CD14-positive monocyte (primary cell): ENCODE data around the gene LDB3. TPM values are rescaled to one million over a fixed set of nuclear protein-coding genes. Genes with fewer than 3 reads are reported as not detected.

Source experiments
- DNase-seq, 3 donors: peaks; one replicate each; pipeline ENCODE4 v3.0.0-alpha.2; 2011 to 2022
- H2AFZ ChIP-seq: 2 replicates; pipeline ENCODE4 v1.6.0; 2012; ENCODE audit warnings: mild to moderate bottlenecking, low read depth, low read length, inconsistent platforms; ENCODE audit not compliant: insufficient read depth, poor library complexity, severe bottlenecking
- H3K27ac ChIP-seq, 2 donors: 1 replicate in 1 of 2; 2 replicates in 1 of 2; pipeline ENCODE4 v1.5.1; 2012 to 2013; ENCODE audit warnings: low read length in 2 of 2, control low read depth in 1 of 2, inconsistent platforms in 1 of 2, low read depth in 1 of 2, mild to moderate bottlenecking in 1 of 2
- H3K27me3 ChIP-seq, 2 donors: one replicate each; pipeline versions ENCODE4 v1.6.0 to v1.6.1; 2011 to 2013; ENCODE audit warnings: low read length in 2 of 2; ENCODE audit not compliant: control insufficient read depth in 2 of 2, insufficient read depth in 2 of 2
- H3K36me3 ChIP-seq, 2 donors: replicated peaks in 1 of 2; 1 replicate in 1 of 2; 2 replicates in 1 of 2; pipeline versions ENCODE4 v1.5.1 to v1.6.1; 2012 to 2013; ENCODE audit warnings: low read length in 2 of 2, control low read depth in 1 of 2, inconsistent platforms in 1 of 2, mild to moderate bottlenecking in 1 of 2; ENCODE audit not compliant: insufficient read depth in 2 of 2, control insufficient read depth in 1 of 2
- H3K4me1 ChIP-seq, 2 donors: 1 replicate in 1 of 2; 2 replicates in 1 of 2; pipeline versions ENCODE4 v1.5.1 to v1.6.1; 2012 to 2013; ENCODE audit warnings: low read length in 2 of 2, control low read depth in 1 of 2, inconsistent platforms in 1 of 2, mild to moderate bottlenecking in 1 of 2, moderate library complexity in 1 of 2; ENCODE audit not compliant: insufficient read depth in 2 of 2, control insufficient read depth in 1 of 2
- H3K4me2 ChIP-seq: replicated peaks from 2 replicates; pipeline ENCODE3; 2012; ENCODE audit warnings: low read length, moderate library complexity, mild to moderate bottlenecking; ENCODE audit not compliant: poor library complexity, severe bottlenecking; ENCODE audit errors: extremely low read depth
- H3K4me3 ChIP-seq, 3 experiments: fragments of 200-600 bp in 1 of 3; sonication (generic) in 1 of 3; replicated peaks in 1 of 3; 1 replicate in 2 of 3; 2 replicates in 1 of 3; pipeline ENCODE4 v1.5.1; 2011 to 2013; ENCODE audit warnings: low read length in 3 of 3, mild to moderate bottlenecking in 3 of 3, control low read depth in 2 of 3, low read depth in 2 of 3, inconsistent platforms in 1 of 3, moderate library complexity in 1 of 3
- H3K79me2 ChIP-seq: 2 replicates; pipeline ENCODE4 v1.6.0; 2012; ENCODE audit warnings: mild to moderate bottlenecking, control low read depth, inconsistent platforms, low read length, moderate library complexity; ENCODE audit not compliant: insufficient read depth
- H3K9ac ChIP-seq: 2 replicates; pipeline ENCODE4 v1.6.0; 2017; ENCODE audit warnings: low read length, mild to moderate bottlenecking; ENCODE audit not compliant: insufficient read depth, poor library complexity, severe bottlenecking
- H3K9me3 ChIP-seq, 2 donors: replicated peaks in 1 of 2; 1 replicate in 1 of 2; 2 replicates in 1 of 2; pipeline versions ENCODE4 v1.5.1 to v1.6.1; 2012 to 2013; ENCODE audit warnings: low read length in 2 of 2, control low read depth in 1 of 2; ENCODE audit not compliant: control insufficient read depth in 1 of 2, insufficient read depth in 1 of 2
- H4K20me1 ChIP-seq: 2 replicates; pipeline ENCODE4 v1.6.0; 2012; ENCODE audit warnings: mild to moderate bottlenecking, low read length, control low read depth, moderate library complexity; ENCODE audit not compliant: insufficient read depth
- H3K27ac Mint-ChIP-seq, 7 donors: one replicate each; pipeline ENCODE4 v1.8.0; 2020; ENCODE audit warnings: mild to moderate bottlenecking in 7 of 7, mixed read lengths in 7 of 7, moderate library complexity in 6 of 7, inconsistent platforms in 2 of 7
- H3K27me3 Mint-ChIP-seq, 3 donors: one replicate each; pipeline ENCODE4 v1.8.0; 2021 to 2022; ENCODE audit warnings: low read depth in 3 of 3, mild to moderate bottlenecking in 3 of 3, mixed read lengths in 3 of 3, moderate library complexity in 3 of 3, inconsistent platforms in 1 of 3
- H3K36me3 Mint-ChIP-seq, 2 donors: one replicate each; pipeline ENCODE4 v1.8.0; 2020; ENCODE audit warnings: mixed read lengths in 2 of 2, inconsistent platforms in 1 of 2, mild to moderate bottlenecking in 1 of 2
- H3K4me1 Mint-ChIP-seq: one replicate; pipeline ENCODE4 v1.8.0; 2020; ENCODE audit warnings: mild to moderate bottlenecking, mixed read lengths
- H3K4me3 Mint-ChIP-seq, 2 donors: one replicate each; pipeline ENCODE4 v1.8.0; 2020; ENCODE audit warnings: mild to moderate bottlenecking in 2 of 2, mixed read lengths in 2 of 2, moderate library complexity in 1 of 2
- H3K9me3 Mint-ChIP-seq, 7 donors: one replicate each; pipeline ENCODE4 v1.8.0; 2020 to 2022; ENCODE audit warnings: mixed read lengths in 7 of 7, mild to moderate bottlenecking in 6 of 7, moderate library complexity in 6 of 7, inconsistent platforms in 2 of 7
- CTCF ChIP-seq: fragments of 200-600 bp; IDR thresholded peaks from one replicate; pipeline ENCODE4 v1.8.0; 2022; ENCODE audit warnings: antibody characterized with exemption, mild to moderate bottlenecking
- WGBS: methylation state at CpG from one replicate; pipeline ENCODE4 v1.1.5; 2013; ENCODE audit warnings: missing lambda C conversion rate; ENCODE audit not compliant: insufficient coverage; 5-methylcytosine and 5-hydroxymethylcytosine counted together
- intact Hi-C, 2 donors: fragments of 100-400 bp; cut with micrococcal nuclease; formaldehyde crosslinking; loops; one replicate each; pipeline versions ENCODE4 v1.15.0 to v1.15.1; 2023
- polyA plus RNA-seq, 3 donors: library from polyadenylated mRNA; depleted of rRNA in 1 of 3; unstranded in 2 of 3; stranded (reverse) in 1 of 3; fragments of 300-500 nt in 2 of 3; fragments of >200 nt in 1 of 3; fragmentation: Illumina TruSeq in 2 of 3; gene quantifications; 1 replicate in 2 of 3; 2 replicates in 1 of 3; pipeline ENCODE4 v1.2.3, GENCODE V29; 2012 to 2021

Gene LDB3
- polyA plus RNA-seq, 3 donors: not detected

GRCh38 chr10:86708068-86708782, 39.9 kb downstream of the LDB3 start:
- Mint-ChIP-seq H3K4me3 (no peak overlapping the region), H3K9me3 (peaks cover 0 to 5% (median 0%) of the 10 kb centered on the region in 7 donors)

GRCh38 chr10:86708783-86709380, 40.6 kb downstream of the LDB3 start:
- no CpG with 5 or more reads among the region's 5 CpGs for WGBS
- H3K36me3 Mint-ChIP-seq: no peaks in the 10 kb centered on the region
- H3K4me3 Mint-ChIP-seq: no peak overlapping the region
- Histone ChIP-seq H3K27me3 (peaks cover 0 to 7% of the 10 kb centered on the region in 2 donors), H3K4me2 (no peak overlapping the region), H3K4me3 (no peak overlapping the region), H3K36me3 (no peaks in the 10 kb centered on the region), H3K79me2 (no peaks in the 10 kb centered on the region), H2AFZ (no peak overlapping the region), H3K9ac (no peak overlapping the region), H3K4me1 (peaks cover 12 to 14% of the 10 kb centered on the region in 2 donors), H4K20me1 (no peaks in the 10 kb centered on the region), H3K27ac (no peak overlapping the region), H3K9me3 (no peaks in the 10 kb centered on the region)
- intact Hi-C loops: no loop called here
- H3K27me3 Mint-ChIP-seq: peaks cover 9 to 13% (median 9%) of the 10 kb centered on the region in 3 donors
- H3K9me3 Mint-ChIP-seq: peaks cover 0 to 5% (median 0%) of the 10 kb centered on the region in 7 donors
- H3K27ac Mint-ChIP-seq: peak overlapping the region in 1 of 7 donors; percentile 25
- DNase-seq: no peak
- H3K4me1 Mint-ChIP-seq: peaks cover 11% of the 10 kb centered on the region
- no peak for TF ChIP-seq CTCF

More at GRCh38 chr10:86708068-86708782, 39.9 kb downstream of the LDB3 start:
- Histone ChIP-seq H3K9ac (no peak overlapping the region), H3K27me3 (peaks cover 0 to 7% of the 10 kb centered on the region in 2 donors), H4K20me1 (no peaks in the 10 kb centered on the region), H3K4me2 (no peak overlapping the region), H3K4me1 (peaks cover 12 to 14% of the 10 kb centered on the region in 2 donors), H3K4me3 (no peak overlapping the region), H3K9me3 (no peaks in the 10 kb centered on the region), H3K79me2 (no peaks in the 10 kb centered on the region), H2AFZ (no peak overlapping the region), H3K27ac (no peak overlapping the region), H3K36me3 (no peaks in the 10 kb centered on the region)
- TF ChIP-seq CTCF: no peak
- peak overlapping the region in 2 of 7 donors; percentile 25 to 46 for H3K27ac Mint-ChIP-seq
- 93% methylated on average over 4 of the region's 8 CpGs for WGBS
- peaks cover 11% of the 10 kb centered on the region for H3K4me1 Mint-ChIP-seq
- intact Hi-C loops: no loop called here
- DNase-seq: no peak
- H3K36me3 Mint-ChIP-seq: no peaks in the 10 kb centered on the region
- H3K27me3 Mint-ChIP-seq: peaks cover 7 to 13% (median 7%) of the 10 kb centered on the region in 3 donors
